SK-N-SH treated with all-trans-retinoic acid at 6 μM for 48 hours (cell line): ENCODE results near the gene DLG2.

Source experiments
- ARNTL ChIP-seq: fragments of 450-650 bp; formaldehyde crosslinking; IDR thresholded peaks from 2 replicates; pipeline ENCODE4 v1.5.0; 2020; ENCODE audit warnings: low read depth, mild to moderate bottlenecking, moderate library complexity, borderline replicate concordance
- CREB5 ChIP-seq: fragments of 250-450 bp; sonication (Bioruptor Pico); IDR thresholded peaks from 2 replicates; pipeline ENCODE4 v1.5.1; 2020; ENCODE audit warnings: low read depth, mild to moderate bottlenecking, moderate library complexity
- OSR1 ChIP-seq: fragments of 250-450 bp; sonication (Bioruptor Pico); IDR thresholded peaks from 2 replicates; pipeline ENCODE4 v1.8.0; 2022; ENCODE audit warnings: moderate library complexity, mild to moderate bottlenecking, inconsistent platforms
- SNAI2 ChIP-seq: fragments of 250-450 bp; sonication (Bioruptor Pico); IDR thresholded peaks from 2 replicates; pipeline ENCODE4 v1.5.0; 2020; ENCODE audit warnings: mild to moderate bottlenecking, moderate library complexity
- ZFP30 ChIP-seq: fragments of 450-650 bp; formaldehyde crosslinking; IDR thresholded peaks from 2 replicates; pipeline ENCODE4 v1.5.0; 2022; ENCODE audit warnings: mild to moderate bottlenecking, moderate library complexity

GRCh38 chr11:85589373-85589772, 37.8 kb downstream of the DLG2 start:
- no peak for TF ChIP-seq ZFP30
- no peak for TF ChIP-seq ARNTL (CRISPR knock-in tag)
- no peak for TF ChIP-seq OSR1 (CRISPR knock-in tag)
- TF ChIP-seq SNAI2 = no peak
- no peak for TF ChIP-seq CREB5 (CRISPR knock-in tag)
